Measurements from ENCODE around the gene GNAI3.

Gene GNAI3

DNA sequence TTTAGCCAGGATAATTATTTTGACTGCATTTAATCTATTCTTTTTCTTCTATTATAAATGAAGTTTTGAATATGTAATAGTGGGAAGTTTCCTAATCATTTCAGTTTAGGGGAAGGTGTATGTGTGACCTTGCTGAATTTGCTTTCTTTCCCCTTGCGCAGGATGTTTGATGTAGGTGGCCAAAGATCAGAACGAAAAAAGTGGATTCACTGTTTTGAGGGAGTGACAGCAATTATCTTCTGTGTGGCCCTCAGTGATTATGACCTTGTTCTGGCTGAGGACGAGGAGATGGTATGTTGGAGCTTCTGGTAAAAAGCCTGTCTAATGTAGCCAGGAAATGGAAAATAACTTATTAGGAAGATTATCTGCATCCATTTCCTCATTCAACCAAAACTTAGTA lies 37.6 kb downstream of the GNAI3 start:
- Mint-ChIP-seq H3K4me1 (ENCODE audit: low read depth) (no peaks in the 10 kb centered on the region), H3K27me3 (no peaks in the 10 kb centered on the region), H3K36me3 (ENCODE audit: low read depth) (peaks cover 65% of the 10 kb centered on the region), H3K4me3 (no peak overlapping the region), H3K9me3 (no peaks in the 10 kb centered on the region), H3K27ac (no peak overlapping the region)

DNA sequence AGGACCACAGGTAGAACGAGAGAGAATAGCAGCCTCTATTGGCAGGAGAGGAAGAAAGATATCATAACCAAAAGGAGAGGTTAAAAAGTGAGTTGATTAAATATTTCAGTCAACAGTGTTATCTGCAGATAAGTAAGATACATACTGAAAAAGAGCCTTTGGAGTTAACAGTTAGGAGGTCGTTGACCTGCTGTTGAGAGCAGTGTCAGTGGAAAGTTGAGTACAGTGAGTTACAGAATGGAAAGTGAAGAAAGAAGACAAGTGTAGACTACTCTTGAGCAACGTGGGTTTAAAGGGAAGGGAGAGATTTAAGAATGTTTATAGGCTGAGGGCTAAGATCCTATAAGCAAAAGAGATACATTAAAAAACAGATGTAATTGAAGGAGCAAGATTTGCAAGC lies 40.8 kb downstream of the GNAI3 start:
- H3K9me3 Mint-ChIP-seq, result no peaks in the 10 kb centered on the region
- H3K36me3 Mint-ChIP-seq (ENCODE audit: low read depth), result peaks cover 74% of the 10 kb centered on the region
- H3K4me3 Mint-ChIP-seq, result no peak overlapping the region
- H3K27ac Mint-ChIP-seq, result peak overlapping the region; percentile 19
- H3K27me3 Mint-ChIP-seq, result no peaks in the 10 kb centered on the region
- no peaks in the 10 kb centered on the region for H3K4me1 Mint-ChIP-seq (ENCODE audit: low read depth)

DNA sequence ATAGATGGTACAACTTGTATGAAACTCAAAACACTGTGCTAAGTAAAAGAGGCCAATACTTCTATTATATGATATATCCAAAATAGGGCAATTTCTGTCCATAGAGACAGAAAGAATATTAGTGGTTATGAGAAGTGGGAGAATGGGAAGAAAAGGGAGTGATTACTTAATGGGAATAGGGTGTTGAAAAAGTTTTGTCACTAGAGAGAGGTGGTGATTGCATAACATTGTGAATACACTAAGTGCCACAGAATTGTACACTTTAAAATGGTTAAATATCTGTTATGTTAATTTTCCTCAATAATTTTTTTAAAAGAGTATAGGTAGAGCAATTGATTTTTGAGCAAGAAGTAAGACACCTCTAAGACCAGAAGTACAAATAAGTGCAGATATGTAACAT lies 41.3 kb downstream of the GNAI3 start:
- H3K9me3 Mint-ChIP-seq, result no peaks in the 10 kb centered on the region
- no peaks in the 10 kb centered on the region for H3K27me3 Mint-ChIP-seq
- peaks cover 74% of the 10 kb centered on the region for H3K36me3 Mint-ChIP-seq (ENCODE audit: low read depth)
- no peaks in the 10 kb centered on the region for H3K4me1 Mint-ChIP-seq (ENCODE audit: low read depth)
- H3K4me3 Mint-ChIP-seq, result no peak overlapping the region
- H3K27ac Mint-ChIP-seq, result no peak overlapping the region

DNA sequence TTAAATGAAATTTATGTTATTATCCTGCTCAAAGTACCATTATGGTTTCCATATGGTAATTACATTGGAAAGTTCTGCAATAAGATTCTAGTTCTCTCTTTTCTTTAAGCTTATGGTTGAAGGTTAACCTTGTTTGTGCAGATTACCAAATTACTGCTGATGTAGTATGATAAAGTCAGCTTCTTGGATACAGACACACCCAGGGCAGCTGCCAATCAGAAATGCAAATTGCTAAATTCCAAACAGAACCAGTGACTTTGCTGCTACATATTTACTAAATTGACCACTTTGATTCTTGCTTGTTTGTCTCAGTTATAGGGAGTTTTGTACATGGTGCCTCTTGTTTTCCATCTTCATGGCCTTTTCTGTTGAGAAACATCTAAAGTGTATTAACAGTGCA lies 44.5 kb downstream of the GNAI3 start:
- Mint-ChIP-seq H3K4me3 (no peak overlapping the region), H3K27ac (no peak overlapping the region), H3K9me3 (no peaks in the 10 kb centered on the region), H3K4me1 (ENCODE audit: low read depth) (no peaks in the 10 kb centered on the region), H3K27me3 (no peaks in the 10 kb centered on the region), H3K36me3 (ENCODE audit: low read depth) (peaks cover 69% of the 10 kb centered on the region)

DNA sequence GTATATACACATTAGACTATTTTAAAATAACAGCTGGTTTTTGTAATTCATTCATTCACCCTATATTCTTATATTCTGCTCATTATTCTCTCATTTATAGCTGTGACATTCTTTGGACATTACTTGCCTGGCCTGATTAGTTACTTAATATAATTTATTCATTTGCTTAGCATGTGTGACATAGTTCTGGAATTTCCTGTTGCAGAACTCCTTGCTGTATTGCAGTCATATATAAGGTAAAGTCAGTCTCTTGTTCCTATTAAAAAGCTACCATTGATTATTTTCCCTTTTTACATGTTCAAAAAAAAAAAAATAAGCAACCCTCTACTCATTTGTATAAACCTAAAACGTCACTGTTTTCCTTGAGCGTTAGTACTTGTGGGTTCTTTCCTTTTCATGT lies 47.1 kb downstream of the GNAI3 start:
- H3K36me3 Mint-ChIP-seq (ENCODE audit: low read depth), result peaks cover 65% of the 10 kb centered on the region
- no peak overlapping the region for H3K27ac Mint-ChIP-seq
- no peaks in the 10 kb centered on the region for H3K27me3 Mint-ChIP-seq
- H3K4me3 Mint-ChIP-seq, result no peak overlapping the region
- no peaks in the 10 kb centered on the region for H3K9me3 Mint-ChIP-seq
- H3K4me1 Mint-ChIP-seq (ENCODE audit: low read depth), result no peaks in the 10 kb centered on the region

DNA sequence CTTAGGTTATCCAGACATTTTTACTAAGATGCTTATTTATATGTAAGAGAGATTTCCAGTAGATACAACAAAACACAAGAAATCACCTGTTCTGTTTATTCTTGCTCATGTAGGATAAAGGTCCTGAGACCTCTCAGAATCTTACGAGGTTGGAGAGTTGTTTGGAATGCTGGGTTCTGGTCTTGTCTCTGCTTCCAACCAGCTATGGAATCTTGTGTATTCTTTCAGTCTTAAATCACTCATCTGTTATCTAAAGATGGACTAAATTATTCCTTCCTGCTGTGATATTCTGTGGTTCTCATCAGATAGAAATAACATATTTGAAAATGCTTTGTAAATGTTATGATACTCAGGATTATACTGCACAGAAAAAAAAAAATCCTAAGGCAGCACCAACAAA lies 49.7 kb downstream of the GNAI3 start:
- peaks cover 48% of the 10 kb centered on the region for H3K36me3 Mint-ChIP-seq (ENCODE audit: low read depth)
- H3K27me3 Mint-ChIP-seq, result no peaks in the 10 kb centered on the region
- peaks cover 12% of the 10 kb centered on the region for H3K4me1 Mint-ChIP-seq (ENCODE audit: low read depth)
- H3K27ac Mint-ChIP-seq, result no peak overlapping the region
- H3K4me3 Mint-ChIP-seq, result no peak overlapping the region
- H3K9me3 Mint-ChIP-seq, result no peaks in the 10 kb centered on the region

DNA sequence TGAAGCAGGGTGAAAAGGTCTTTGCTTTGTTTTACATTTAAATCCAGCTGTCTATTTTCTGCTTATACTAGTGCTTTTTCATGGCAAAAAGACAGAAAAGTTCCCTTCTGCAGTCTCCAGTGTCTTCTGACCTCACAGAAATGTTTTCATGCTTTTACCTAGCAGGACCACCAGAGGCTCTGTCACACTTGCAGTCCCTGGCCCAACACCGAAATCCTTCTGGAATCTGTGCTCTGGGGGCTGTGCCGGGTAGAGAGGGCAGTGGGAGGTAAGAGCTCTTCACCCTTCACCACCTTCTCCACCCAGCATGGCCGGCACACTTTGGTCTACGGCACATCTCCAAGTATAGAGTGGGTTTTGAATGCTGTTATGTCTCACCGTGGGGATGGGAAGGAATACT lies 50.2 kb downstream of the GNAI3 start:
- H3K4me1 Mint-ChIP-seq (ENCODE audit: low read depth), result peaks cover 17% of the 10 kb centered on the region
- H3K27me3 Mint-ChIP-seq, result no peaks in the 10 kb centered on the region
- H3K4me3 Mint-ChIP-seq, result no peak overlapping the region
- H3K27ac Mint-ChIP-seq, result no peak overlapping the region
- H3K36me3 Mint-ChIP-seq (ENCODE audit: low read depth), result peaks cover 44% of the 10 kb centered on the region
- no peaks in the 10 kb centered on the region for H3K9me3 Mint-ChIP-seq

DNA sequence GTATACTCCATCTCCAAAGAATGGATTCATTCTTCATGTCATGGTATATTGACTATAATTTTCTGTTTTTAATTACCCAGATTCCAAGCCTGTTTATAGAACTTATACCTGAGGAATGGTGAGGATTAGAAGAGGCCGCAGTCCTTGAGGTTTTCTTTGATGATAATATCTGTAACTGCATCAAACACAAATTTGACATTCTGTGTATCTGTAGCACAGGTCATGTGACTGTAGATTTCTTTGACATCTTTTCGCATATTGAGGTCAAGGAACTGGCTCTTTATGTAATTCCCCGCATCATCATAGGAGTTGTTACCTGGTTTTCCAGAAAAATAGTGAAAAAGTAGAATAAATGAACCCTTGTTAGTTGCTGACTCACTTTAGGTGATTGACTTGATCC lies 54.8 kb downstream of the GNAI3 start:
- Mint-ChIP-seq H3K27me3 (no peaks in the 10 kb centered on the region), H3K27ac (no peak overlapping the region), H3K9me3 (no peaks in the 10 kb centered on the region)

DNA sequence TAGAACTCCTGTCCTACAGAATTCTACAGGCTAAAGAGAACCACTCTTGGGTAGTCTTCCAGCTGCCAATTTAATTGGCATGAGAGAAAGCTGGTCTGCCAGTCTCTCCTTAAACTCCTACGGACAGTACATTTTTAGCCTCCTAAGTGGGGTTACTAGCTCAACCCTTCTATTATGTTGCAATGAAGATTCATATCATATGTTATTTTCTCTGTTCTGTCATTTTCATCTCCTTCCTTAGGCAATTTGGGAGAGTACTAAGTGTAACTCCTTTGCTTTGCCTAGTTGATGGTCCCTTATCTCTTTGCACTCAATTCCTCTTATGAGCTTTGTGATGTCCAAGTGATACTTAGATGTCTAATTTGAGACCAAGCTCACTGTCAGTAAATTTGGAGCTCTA lies 57.0 kb downstream of the GNAI3 start:
- Mint-ChIP-seq H3K4me1 (ENCODE audit: low read depth) (peaks cover 17% of the 10 kb centered on the region), H3K27ac (no peak overlapping the region), H3K9me3 (no peaks in the 10 kb centered on the region)

More for the DNA sequence above, 54.8 kb downstream of the GNAI3 start:
- Mint-ChIP-seq H3K4me1 (ENCODE audit: low read depth) (peaks cover 17% of the 10 kb centered on the region), H3K36me3 (ENCODE audit: low read depth) (peaks cover 13% of the 10 kb centered on the region), H3K4me3 (no peak overlapping the region)

DNA sequence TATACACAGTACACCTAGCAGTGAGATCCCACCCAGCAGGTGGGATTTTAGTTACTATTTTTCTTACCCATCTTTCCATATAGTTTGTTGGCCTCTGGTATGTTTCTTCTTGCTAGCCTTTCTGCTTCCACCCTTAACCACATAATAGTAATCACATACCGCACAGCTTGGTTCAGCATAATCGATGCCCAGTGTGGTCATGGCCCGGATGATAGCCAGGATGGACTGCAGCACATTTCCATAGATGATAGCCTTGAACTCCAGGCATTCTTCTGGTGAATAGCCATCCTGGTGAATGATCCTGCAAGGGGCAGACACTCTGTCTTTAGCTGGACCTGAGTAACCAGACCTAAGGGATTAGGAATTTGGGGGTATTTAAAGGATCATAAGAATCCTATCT lies 61.5 kb downstream of the GNAI3 start:
- H3K9me3 Mint-ChIP-seq, result no peaks in the 10 kb centered on the region
- H3K4me3 Mint-ChIP-seq, result no peak overlapping the region
- no peaks in the 10 kb centered on the region for H3K27me3 Mint-ChIP-seq
- H3K4me1 Mint-ChIP-seq (ENCODE audit: low read depth), result no peaks in the 10 kb centered on the region
- no peak overlapping the region for H3K27ac Mint-ChIP-seq
- H3K36me3 Mint-ChIP-seq (ENCODE audit: low read depth), result no peaks in the 10 kb centered on the region

More for the DNA sequence above, 57.0 kb downstream of the GNAI3 start:
- no peaks in the 10 kb centered on the region for H3K27me3 Mint-ChIP-seq
- H3K4me3 Mint-ChIP-seq, result no peak overlapping the region
- no peaks in the 10 kb centered on the region for H3K36me3 Mint-ChIP-seq (ENCODE audit: low read depth)

DNA sequence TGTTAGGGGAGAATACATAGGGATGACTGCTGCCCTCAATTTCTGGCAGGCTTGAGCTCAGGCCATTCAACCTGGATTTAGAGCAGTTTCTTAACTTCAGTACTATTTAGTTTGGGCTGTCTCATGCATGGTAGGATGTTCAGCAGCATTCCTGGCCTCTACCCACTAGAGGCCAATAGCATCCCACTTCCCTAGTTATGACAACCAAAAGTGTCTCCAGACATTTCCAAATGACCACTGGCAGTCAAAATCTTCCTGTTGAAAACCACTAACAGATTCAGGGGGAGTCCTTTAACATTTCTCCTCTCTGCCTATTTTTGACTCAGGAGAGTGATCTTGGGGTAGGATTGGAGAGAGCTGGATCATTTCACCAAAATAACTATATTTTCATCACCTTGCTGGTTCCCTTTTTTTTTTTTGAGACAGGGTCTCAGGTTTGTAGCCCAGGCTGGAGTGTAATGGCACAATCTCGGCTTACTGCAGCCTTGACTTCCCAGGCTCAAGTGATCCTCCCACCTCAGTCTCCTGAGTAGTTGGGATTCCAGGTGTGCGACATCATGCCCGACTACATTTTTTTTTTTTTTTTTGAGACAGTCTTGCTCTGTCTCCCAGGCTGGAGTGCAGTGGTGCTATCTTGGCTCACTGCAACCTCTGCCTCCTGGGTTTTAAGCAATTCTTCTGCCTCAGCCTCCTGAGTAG lies 62.3 kb downstream of the GNAI3 start:
- Mint-ChIP-seq H3K4me1 (ENCODE audit: low read depth) (peaks cover 2% of the 10 kb centered on the region), H3K36me3 (ENCODE audit: low read depth) (no peaks in the 10 kb centered on the region), H3K27me3 (no peaks in the 10 kb centered on the region), H3K27ac (peak overlapping the region; percentile 32), H3K9me3 (no peaks in the 10 kb centered on the region), H3K4me3 (no peak overlapping the region)

DNA sequence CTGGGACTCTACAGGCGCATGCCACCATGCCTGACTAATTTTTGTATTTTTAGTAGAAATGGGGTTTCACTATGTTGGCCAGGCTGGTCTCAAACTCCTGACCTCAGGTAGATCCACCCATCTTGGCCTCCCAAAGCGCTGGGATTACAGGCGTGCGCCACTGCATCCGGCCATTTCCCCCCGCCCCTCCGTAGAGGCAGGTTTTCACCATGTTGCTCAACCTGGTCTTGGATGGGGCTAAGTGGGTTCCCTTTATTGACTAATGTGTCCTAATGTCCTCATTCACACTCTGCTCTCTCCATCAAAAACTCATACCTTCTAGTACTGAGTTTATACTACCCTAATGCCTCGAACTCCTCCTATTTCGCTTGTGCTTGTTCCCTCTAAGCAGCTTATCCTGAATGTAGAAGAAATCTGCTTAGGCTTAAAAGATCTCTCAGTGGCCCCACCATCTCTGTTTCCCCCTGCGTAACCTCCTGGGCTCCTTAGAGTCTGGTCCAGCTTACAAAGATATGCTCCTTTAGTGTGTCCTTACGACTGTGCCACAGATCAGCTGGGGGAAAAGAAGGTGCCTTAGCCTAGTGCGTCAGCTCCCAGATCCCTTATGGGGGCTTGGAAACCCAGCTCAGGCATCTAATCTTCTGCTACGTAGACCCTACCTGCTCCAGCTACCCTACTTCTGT lies 63.0 kb downstream of the GNAI3 start:
- Mint-ChIP-seq H3K27ac (no peak overlapping the region), H3K4me3 (no peak overlapping the region), H3K9me3 (no peaks in the 10 kb centered on the region), H3K27me3 (no peaks in the 10 kb centered on the region), H3K36me3 (ENCODE audit: low read depth) (no peaks in the 10 kb centered on the region), H3K4me1 (ENCODE audit: low read depth) (peaks cover 9% of the 10 kb centered on the region)

DNA sequence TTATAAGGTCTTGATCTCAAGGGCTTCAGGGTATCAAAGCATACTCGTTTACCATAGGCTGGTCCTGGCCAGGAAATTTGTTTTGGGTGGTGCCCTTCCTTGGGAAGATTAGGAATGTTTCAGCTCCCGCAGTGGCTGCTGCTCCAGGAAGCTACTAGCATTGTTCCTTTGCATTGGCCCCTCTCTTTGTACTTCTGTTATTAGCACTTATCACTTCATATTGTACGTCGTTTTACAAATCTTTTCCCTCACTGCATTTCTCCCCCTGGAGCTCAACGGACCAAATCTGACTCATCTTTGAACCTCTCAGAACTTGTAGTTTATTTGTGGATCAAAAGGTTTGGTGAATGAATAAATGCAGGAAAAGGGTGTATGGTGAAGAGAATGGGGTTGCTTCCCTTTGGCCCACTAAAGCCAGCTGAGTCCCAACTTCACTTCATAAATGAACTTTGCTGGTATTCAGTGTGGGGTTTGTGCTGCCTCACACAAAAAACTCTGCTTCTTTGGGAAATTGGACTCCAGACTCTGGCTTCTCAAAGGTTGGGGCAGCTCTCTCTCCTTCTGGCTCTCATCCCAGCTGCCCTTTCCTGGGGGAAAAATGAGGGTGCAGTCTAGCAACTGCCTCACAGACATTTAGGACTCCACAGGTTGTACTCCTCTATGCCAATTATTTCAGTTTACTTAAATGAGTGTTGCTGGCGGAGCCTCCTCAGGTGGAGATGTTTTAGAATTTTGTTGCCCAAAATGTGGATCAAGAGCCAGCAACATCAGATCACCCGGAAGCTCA lies 65.1 kb downstream of the GNAI3 start:
- no peak overlapping the region for H3K4me3 Mint-ChIP-seq
- no peak overlapping the region for H3K27ac Mint-ChIP-seq
- peaks cover 25% of the 10 kb centered on the region for H3K4me1 Mint-ChIP-seq (ENCODE audit: low read depth)

DNA sequence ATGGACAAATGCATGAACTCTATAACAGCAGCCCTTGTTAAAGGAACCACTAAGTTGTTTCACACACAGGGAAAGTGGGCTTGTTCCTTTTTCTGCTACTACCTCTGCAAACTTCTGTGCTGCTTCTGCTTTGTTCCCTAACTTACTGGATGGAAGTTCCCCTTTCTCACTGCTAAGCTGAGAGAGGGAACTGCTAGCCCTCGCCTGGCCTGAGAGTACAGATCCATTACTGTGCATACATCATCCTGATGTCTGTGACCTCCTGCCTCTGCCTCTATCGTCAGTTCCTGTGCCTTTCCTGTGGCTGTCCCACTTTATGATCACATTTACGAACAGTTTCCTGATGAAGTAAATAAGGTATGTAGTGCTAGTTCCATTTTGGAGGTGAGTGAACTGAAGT lies 67.5 kb downstream of the GNAI3 start:
- H3K9me3 Mint-ChIP-seq, result no peaks in the 10 kb centered on the region
- no peak overlapping the region for H3K27ac Mint-ChIP-seq
- no peaks in the 10 kb centered on the region for H3K36me3 Mint-ChIP-seq (ENCODE audit: low read depth)
- H3K4me3 Mint-ChIP-seq, result no peak overlapping the region
- peaks cover 37% of the 10 kb centered on the region for H3K4me1 Mint-ChIP-seq (ENCODE audit: low read depth)
- no peaks in the 10 kb centered on the region for H3K27me3 Mint-ChIP-seq

More for the DNA sequence above, 65.1 kb downstream of the GNAI3 start:
- H3K9me3 Mint-ChIP-seq, result no peaks in the 10 kb centered on the region
- H3K36me3 Mint-ChIP-seq (ENCODE audit: low read depth), result no peaks in the 10 kb centered on the region
- H3K27me3 Mint-ChIP-seq, result no peaks in the 10 kb centered on the region

DNA sequence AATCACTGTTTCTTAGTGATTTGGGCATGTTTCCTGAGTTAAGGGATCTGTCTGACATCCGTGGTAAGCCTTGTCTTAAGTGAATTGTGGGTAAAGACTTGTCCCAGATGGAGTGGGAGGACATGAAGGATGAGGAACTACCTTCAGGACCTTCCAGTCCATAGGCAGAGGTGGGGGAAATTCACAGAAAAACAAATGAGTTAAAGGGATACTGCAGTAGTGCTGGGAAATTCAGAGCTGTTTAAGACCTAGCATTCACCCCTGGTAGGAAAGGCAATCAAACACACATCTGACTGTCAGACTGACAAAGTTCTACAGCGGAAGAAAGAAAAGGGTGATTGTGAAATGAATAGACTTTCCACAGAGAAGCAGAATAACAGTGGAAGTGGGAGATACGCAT lies 68.0 kb downstream of the GNAI3 start:
- Mint-ChIP-seq H3K4me1 (ENCODE audit: low read depth) (peaks cover 38% of the 10 kb centered on the region), H3K27me3 (no peaks in the 10 kb centered on the region), H3K9me3 (no peaks in the 10 kb centered on the region), H3K4me3 (no peak overlapping the region), H3K27ac (peak overlapping the region; percentile 23), H3K36me3 (ENCODE audit: low read depth) (no peaks in the 10 kb centered on the region)
